Stimulated activated CD4-positive, alpha-beta T cell treated with anti-CD3 and anti-CD28 coated beads, TNF-alpha, amount 100 ng/mL, for 4 hours (primary cell): ENCODE results near the gene ABCC2.
A peak's percentile ranks its signal among the peaks of the same experiment; 100 is the strongest.
"Not testable (repeated sequence)": the region's sequence is repeated elsewhere in the genome, so short reads cannot be mapped to it uniquely, and the experiment has no call there.

Source experiments
- DNase-seq, 3 experiments: peaks; one replicate each; pipeline ENCODE4 v3.0.0-alpha.2; 2020; ENCODE audit warnings: low read depth in 3 of 3

The ABCC2 gene

DNA sequence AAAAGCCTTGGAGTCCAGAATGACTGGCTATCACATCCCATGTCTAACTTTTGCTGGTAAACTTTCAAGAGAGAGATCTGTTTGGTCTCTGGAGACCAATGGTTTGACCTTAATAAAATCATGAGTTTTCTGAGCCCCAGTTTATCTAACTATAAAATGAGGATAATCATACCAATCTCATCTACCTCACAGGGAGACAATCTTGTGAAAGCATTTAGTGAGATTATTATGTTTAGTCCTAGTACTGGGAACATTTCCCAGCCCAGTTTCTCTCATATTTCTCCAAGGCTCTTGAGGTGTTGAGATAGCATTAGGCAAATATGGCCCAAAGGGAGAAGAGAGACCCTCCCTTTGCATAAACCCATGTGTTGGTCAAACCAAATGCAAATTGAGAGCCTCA, 25.8 kb downstream of the ABCC2 start:
- DNase-seq: no peak

DNA sequence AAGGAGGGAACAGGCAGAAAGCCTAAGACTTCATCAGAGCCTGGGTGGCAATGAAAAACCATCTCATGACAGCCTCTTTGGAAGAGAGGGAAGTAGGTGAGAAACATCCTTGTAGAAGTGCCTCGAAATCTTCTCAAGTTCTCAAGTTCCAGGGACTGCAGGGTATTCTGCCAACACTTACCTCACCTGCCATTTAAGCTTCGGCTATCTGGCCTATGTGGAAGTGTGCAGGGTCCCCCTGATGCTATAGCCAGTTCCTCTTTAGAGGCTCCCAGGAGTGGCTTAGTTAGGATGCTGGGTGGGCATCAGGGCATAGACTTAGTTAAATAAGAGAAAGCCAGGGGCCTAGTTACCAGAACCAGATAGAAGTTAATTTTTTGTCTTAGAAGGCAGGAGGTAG, 27.0 kb downstream of the ABCC2 start:
- DNase-seq: no peak

DNA sequence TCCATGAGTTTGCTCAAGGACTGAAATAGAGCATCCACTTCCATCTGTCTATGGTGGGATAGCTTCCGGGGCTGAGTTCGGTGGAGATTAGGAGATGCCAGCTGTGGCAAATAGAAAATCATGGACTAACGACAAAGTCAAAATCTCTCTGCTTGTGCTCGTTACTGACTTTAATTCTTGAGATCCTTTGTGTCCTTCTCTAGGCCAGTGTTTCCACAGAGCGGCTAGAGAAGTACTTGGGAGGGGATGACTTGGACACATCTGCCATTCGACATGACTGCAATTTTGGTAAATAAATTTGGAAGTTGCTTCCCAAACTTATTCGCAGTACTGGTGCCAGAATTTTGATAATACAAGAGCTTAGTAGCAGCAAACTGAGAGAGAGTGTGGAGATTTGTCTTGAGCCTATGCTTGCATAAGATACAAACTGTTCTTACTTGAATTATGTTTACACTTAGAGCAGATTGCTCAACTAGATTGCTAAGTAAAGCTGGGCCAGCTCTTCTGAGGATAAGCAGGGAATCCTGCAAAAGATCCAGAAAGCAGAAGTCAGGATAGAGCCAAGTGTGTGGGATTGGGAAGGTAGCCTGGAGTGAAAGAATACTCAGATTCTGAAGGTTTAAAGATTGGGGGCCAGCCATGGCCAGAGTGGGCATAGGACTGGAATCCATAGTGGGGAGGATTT, 27.6 kb downstream of the ABCC2 start:
- DNase-seq: no peak

DNA sequence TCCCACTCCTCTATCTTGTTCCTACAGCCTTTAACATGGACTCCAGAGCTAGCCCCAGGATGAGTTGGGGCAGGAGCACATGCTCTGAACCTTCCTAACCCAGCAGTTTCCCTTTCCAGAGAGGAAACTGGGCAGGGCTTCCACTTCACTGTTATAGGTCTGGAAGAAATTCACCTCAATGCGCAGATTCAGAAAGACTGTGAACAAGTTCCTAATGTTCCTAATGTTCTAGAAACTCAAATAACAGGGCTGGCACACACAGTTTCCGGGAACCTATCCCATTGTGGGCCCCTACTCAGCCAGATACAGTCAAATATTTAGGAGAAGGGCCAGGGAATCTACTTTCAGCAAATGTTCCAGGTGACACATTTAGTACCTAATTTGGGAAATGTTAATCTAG, 29.7 kb downstream of the ABCC2 start:
- no peak for DNase-seq

DNA sequence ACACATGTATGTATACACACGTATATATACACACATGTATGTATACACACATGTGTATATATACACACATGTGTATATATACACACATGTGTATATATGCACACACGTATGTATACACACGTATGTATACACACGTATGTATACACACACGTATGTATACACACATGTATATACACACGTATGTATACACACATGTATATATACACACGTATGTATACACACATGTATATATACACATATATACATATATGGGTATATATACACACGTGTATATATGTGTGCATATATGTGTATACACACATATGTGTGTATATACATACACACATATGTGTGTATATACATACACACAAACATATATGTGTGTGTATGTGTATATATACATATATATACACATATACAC, 31.7 kb downstream of the ABCC2 start:
- DNase-seq: no peak

DNA sequence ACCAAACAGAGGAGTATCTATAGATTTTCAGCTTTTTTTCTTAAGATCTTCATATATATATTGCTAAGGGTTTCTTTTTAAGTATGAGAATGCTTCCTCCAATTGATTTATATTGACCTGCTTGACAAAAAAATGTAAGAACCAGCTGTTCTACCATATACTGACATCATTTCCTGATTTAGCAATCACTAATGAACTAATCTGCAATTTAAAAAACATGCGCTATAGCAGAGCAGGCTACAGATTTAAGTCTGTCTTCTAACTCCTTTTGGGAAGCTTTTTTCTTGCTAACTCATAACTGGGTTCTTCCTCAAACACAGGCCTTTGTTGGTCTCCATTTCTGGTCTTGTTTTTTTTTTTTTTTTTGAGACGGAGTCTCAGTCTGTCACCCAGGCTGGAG, 33.2 kb downstream of the ABCC2 start:
- DNase-seq: no peak

DNA sequence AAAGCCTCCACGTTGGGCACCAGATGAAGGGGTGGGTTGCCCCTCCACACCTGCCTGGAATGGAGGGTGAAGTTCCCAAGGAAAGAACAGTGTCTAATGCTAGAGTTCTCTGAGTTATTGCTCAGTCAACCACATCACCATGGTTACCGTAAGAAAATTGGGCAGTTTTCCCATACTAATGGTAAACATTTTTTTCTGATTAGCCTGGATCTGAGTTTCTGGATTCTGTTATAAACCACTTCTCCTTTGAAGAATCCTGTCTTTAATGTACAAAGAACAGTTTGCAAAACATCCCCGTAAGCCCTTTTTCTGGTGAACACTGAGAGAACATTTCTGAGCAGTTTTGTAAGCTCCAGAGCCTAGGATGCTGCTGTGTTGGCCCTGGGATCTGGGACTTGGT, 45.5 kb downstream of the ABCC2 start:
- DNase-seq: no peak

DNA sequence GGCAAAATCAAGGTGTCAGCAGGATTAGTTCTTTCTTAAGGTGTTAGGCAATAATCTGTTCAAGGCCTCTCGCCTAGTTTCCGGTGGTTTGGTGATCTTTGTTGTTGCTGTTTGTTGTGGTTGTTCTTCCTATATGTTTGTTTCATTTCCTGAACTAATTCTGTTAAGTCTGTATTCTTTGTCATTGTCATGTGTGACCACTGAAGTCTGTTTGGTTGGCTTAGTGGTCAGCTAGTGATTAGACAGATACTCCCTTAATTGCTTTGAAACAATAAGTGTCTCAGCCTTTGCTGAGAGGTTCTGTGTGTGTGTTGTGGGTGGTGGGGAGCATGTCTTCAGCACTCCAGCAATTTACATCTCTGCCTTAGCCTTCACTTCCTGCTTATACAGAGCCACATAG, 46.0 kb downstream of the ABCC2 start:
- no peak for DNase-seq

DNA sequence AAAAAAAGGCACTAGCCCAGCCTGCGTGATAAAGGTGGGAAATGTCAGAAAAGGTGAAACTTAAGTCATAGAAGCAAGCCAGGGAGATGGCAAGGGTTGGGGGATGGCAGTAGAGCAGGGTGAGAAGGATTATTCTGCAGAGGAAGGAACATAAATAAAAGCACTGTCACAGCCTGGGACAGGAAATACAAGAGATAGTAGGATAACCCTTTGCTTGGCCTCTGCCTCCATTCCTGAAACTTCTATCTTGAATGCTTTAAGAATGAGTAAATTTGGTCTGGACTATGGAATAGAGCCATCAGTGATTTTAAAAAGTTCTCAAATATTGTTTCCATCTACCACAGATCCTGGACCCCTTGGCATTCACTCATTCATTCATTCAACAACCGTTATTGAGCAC, 50.0 kb downstream of the ABCC2 start:
- DNase-seq: no peak

DNA sequence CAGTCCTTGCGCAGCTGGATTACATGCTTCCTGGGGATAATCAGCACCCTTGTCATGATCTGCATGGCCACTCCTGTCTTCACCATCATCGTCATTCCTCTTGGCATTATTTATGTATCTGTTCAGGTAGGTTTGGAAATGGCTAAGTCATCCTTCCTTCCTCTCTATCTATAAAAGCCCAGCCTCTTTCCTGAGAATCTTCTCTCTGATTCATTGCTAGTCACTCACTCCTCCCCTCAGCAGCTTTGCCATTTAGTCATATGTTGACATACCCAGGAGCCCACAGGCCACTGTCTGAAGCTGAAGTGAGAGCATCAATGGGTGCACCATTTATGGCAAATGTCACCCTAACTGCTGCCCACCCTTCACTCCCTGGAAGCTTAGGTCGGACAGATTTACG, 52.0 kb downstream of the ABCC2 start:
- no peak for DNase-seq

DNA sequence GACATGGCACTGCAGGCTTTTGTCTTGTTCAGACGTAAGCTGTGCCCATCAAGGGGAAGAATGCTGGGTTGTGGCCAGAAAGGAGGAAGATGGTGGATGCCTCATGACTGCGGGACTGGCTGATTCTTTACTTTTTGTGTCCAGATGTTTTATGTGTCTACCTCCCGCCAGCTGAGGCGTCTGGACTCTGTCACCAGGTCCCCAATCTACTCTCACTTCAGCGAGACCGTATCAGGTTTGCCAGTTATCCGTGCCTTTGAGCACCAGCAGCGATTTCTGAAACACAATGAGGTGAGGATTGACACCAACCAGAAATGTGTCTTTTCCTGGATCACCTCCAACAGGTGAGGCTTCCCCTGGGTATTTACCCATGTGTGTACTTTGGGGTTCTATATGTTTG, 53.5 kb downstream of the ABCC2 start:
- DNase-seq: no peak

DNA sequence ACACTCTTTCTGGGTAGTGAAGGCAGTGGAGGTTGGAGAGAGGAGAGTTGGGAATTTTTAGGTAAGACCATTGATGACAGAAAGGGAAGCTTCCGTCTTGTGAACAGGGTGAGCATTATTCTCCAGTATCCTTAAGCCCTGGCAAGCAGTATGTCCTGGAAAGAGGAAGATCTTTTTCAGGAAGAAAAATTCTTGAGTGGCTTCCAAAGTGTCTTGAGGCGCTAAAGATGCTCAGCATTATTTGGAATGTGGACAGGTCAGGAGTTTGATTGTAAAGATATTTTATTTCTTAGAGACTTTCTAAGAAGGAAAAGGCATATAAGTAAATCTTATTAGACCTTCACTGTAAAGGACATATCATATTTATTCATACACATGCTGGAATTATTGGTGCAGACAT, 54.3 kb downstream of the ABCC2 start:
- DNase-seq: no peak

DNA sequence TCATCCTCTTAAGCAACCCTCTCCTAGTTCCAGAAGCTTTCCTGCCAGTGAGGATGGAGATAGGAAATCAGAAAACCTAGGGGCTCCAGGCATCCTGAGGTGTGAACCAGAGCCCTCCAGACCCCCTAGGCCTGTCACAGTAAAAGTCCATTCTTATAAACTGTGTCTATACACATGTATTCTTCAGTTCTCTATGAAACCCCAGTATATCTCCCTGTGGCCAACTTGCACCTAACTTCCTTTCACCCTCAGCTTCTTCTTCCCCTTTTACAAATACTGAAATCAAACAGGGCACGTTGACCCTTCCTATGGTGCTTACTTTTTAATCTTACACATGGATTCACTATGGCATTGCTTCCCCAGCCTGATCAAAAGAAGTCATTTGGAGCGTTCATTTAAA, 58.4 kb downstream of the ABCC2 start:
- DNase-seq: not testable (repeated sequence)

DNA sequence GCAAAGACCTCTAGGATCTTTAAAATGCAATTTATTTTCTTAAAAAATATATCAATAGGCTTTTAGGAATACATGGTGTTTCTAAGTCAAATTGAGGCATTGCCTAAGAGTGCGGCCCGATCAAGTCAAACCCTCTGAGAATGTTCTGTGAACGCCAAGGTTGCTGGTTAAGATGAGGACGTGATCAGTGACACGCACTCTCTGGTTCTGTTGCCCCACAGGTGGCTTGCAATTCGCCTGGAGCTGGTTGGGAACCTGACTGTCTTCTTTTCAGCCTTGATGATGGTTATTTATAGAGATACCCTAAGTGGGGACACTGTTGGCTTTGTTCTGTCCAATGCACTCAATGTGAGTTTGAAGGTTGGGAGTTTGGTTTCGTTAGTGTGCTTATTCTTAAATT, 59.3 kb downstream of the ABCC2 start:
- no peak for DNase-seq

DNA sequence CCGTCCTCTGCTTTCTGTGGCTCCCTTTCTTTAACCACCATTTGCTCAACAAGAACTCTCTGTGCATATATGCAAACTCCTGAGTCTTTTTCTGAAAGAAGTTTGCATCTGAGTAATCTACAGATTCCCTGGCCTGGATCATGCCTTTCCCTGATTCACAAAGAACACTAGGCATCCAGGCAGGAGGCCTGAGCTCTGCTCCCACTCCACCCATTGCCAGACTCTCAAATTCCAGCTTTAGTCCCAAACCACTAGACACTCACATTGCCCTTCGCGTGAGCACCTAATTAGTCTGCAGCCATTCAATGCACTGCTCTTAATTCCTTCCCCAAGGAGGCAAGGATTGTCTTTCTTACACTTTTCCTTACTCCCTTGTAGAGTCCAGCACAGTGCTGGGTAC, 60.9 kb downstream of the ABCC2 start:
- no peak for DNase-seq

DNA sequence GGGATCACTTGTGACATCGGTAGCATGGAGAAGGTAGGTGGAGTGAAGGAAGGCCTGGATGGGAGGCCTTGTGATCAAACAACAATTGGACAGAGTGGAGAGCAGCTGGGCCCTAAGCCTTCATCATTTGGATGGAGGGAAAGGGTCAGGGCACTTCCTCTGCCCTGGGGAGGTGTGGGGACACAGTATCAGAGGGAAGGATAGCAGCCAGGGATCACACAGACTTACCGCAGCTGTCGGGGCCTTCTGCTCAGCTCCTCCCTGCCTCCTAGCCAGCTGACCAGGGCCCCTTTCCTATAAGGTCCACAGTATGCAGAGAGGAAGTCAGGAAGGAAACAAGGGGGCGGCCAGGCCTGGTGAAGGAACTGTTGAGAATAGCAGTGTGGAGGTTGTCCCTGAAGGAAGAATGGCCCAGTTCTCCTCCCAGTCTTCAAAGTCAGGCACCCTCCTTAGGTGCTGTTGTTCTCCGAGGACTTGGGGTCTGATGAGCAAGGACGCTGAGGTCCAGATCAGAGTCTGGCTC, 62.1 kb downstream of the ABCC2 start:
- no peak for DNase-seq

DNA sequence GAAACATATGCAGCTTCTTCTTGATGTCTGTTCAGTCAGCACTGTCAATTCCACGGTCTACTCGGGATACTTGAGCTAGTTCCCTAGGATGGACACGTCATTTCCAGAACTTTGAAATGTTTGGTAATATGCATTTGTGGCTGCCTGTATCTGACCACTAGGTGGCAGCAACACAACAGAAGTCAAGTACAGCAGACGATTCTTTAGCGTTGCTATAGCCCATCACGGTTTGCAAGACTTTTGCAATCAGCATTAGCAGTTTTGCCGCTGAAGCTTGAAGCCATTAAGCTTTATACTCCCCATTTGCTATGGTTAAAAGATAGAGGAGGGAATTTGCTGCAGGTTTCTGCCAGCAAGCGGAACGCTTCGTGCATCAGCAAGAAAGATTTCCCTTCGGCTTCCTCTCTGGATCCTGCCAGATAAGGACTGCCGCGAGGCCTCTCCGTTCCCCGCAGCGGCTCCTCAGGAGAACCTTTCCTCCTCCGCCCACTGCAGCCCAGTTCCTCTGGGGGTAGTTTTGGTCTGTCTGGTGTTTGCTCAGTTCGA, 63.5 kb downstream of the ABCC2 start:
- peak; percentile 24 to 55 (median 31) for DNase-seq

DNA sequence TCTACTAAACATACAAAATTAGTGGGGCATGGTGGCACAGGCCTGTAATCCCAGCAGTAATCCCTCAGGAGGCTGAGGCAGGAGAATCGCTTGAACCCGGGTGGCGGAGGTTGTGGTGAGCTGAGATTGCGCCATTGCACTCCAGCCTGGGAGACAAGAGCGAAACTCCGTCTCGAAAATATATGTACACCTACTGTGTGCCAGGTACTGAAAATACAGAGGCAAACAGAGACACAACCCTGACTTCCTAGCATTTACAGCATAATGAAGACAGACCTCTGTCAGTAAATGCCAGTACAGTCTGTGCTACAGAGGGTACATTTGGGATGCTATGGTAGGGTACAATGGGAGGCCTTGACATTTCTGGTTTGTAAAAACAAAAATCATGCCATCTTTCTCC, 66.6 kb downstream of the ABCC2 start:
- no peak for DNase-seq

DNA sequence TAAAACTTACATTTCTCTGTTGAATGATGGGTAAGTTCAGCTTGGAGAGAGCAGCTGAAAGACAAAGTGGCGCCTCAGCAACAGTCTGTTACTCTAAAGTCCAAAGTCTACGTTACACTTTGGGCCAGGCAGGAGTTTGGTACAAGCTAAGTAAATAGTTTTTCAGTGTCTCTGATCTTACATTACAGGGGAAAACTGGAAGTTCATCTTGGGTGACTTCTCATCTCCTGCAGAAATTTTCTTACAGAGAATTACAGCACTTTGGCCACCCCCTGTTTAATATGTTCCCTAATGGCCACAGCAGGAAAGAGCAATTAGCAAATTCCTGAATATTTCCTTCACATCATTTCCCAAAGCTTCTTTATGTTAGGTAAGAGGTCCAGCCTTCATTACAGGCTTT, 67.1 kb downstream of the ABCC2 start:
- DNase-seq: no peak

DNA sequence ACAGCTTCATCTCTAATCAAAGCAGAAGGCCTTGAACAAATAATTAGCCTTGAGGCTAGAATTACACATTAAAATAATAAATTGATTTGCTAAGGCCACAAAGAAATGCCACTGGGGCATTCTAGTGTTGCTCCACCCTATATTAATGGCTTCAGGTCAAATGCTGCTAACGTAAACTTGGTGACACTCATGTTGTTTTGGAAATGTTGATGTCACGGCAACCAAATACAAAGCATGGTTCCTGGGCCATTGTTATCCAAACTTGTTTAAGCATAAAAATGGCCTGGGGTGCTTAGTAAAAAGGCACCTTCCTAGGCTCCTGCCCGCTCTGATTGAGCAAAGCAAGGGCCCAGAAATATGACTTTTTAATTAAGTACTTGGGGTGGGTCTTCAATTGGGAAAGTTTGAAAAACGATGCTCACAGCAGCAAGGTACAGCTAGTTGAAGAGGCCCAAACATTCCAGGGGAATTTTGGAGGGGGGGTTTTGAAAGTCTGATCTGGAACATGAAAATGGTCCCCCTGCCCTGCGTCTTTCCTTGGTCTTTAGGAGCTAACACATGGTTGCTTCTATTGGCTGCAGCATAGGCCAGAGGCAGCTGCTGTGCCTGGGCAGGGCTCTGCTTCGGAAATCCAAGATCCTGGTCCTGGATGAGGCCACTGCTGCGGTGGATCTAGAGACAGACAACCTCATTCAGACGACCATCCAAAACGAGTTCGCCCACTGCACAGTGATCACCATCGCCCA, 67.8 kb downstream of the ABCC2 start:
- DNase-seq: no peak

DNA sequence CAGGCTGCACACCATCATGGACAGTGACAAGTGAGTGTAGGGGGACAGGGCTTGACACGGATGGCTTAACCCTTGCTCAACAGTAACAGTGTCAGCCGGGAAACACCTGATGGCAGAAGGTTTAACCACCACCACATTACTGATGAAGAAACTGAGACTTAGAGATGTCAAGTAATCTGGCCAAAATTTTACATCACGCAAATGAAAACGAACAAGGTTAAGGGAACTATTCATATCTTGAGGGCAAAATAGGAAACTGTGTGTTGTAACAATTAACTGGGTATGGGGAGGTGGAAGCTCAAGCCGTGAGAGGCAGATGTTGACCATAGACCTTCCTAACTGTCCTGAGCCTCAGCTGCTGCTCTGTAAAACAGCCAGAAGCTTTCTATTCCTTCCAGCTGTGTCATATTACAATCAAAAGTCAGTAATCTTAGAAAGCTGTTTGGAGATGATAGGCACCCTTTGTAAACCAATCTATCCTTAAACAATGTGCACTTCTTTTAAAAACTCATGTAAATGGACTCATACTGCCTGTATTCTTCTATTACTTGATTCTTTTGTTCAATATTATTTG, 68.4 kb downstream of the ABCC2 start:
- DNase-seq: no peak

DNA sequence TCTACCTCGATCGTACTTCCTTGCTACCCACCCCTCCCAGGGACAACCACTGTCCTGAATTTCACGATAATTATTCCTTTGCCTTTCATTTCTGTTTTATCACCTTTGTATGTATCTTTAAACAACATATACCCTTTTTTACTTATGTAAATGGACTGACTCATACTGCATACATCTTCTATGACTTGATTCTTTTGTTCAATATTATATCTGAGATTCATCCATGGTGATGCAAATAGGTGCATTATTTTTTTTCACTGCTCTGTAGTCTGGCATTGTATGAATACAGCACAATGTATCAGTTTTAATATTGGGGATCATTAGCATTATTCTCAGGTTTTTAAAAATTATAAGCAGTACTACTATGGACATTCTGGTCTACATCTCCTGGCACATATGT, 69.4 kb downstream of the ABCC2 start:
- DNase-seq: no peak
